GM12892 (cell line): ENCODE results near the gene POLR1A.

ENCODE experiments used
- POLR2A ChIP-seq: IDR thresholded peaks from 2 replicates; pipeline ENCODE4 v1.6.1; 2011; ENCODE audit warnings: low read depth, low read length, control low read depth
- POLR2AphosphoS5 ChIP-seq: IDR thresholded peaks from 2 replicates; pipeline ENCODE4 v1.6.1; 2011; ENCODE audit warnings: low read depth, low read length, control low read depth
- TAF1 ChIP-seq: IDR thresholded peaks from 2 replicates; pipeline ENCODE4 v1.6.1; 2011; ENCODE audit warnings: low read depth, mild to moderate bottlenecking, control low read depth, low read length, borderline replicate concordance

DNA sequence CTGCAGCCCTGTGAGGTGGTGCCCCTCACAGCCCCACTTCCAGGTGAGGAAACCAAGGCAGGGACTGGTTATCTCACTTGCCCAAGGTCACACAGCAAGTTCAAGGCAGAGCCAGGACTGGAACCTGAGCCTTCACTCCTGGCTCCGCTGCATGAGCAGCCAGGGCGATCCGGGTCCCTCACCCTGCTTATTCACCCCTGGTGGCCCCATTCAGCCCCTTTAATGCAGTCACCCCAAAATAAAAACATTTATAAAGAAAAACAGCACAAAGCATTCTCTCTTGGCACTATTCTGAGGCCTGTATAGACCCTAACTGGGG is 57.3 kb downstream of the POLR1A start:
- no peak for TF ChIP-seq POLR2A
- no peak for TF ChIP-seq POLR2AphosphoS5
- TF ChIP-seq TAF1 = no peak
